ENCODE data around the gene CHMP6.

Gene CHMP6

DNA sequence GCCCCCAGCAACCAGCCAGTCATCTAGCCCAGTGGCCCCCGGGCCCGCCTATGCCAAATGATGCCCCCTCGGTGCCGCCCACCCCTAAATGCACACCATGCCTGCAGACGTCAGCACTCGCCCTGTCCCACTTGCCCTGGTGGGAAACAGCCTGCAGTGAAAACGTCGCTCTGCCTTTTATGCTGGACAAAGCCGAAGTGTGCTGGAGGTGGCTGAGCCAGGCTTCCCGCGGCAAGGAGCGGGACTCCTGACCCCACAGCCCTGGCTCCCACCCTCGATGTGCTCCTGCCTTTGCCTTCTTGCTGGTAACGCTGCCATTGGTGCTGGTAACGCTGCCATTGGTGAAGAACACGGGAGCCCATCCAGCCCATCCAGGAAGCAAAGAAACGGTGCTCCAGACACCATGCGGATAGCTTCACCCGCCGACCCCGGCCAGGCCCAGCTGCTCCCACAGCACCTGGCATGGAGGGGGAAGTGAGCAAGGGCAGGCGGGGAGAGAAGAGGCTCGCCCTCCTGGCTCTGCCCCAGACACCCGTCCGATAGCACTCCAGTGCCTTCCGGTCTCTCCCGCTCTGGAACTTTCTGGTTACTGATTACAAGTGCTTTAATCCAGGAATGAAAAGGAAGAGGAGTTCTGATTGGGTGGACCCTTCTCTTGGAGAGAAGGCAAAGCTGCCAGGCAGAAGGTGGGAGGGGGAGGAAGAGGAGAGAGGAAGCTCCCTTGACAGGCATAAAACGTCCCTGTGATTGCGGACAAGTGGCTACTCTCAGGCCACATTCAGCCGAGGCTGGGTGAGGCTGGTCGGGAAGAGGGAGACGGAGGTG is 39.3 kb downstream of the CHMP6 start:
- Histone ChIP-seq H3K4me3 (ENCODE audit: low read depth, low read length) (no peak overlapping the region), H3K27ac (no peak overlapping the region), H3K36me3 (replicated peaks) (no peaks in the 10 kb centered on the region), H3K27me3 (replicated peaks) (peaks cover 21% of the 10 kb centered on the region)
- no peak for DNase-seq
- TF ChIP-seq, protein P1, sequence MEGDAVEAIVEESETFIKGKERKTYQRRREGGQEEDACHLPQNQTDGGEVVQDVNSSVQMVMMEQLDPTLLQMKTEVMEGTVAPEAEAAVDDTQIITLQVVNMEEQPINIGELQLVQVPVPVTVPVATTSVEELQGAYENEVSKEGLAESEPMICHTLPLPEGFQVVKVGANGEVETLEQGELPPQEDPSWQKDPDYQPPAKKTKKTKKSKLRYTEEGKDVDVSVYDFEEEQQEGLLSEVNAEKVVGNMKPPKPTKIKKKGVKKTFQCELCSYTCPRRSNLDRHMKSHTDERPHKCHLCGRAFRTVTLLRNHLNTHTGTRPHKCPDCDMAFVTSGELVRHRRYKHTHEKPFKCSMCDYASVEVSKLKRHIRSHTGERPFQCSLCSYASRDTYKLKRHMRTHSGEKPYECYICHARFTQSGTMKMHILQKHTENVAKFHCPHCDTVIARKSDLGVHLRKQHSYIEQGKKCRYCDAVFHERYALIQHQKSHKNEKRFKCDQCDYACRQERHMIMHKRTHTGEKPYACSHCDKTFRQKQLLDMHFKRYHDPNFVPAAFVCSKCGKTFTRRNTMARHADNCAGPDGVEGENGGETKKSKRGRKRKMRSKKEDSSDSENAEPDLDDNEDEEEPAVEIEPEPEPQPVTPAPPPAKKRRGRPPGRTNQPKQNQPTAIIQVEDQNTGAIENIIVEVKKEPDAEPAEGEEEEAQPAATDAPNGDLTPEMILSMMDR (IDR thresholded peaks at IDR 0.05; ENCODE audit: low read depth, low read length, missing control alignments) = no peak
- in situ Hi-C loops (cut with HindIII; ENCODE audit: low pct_ligation_motif_present, low sequenced_read_pairs) = no loop called here

DNA sequence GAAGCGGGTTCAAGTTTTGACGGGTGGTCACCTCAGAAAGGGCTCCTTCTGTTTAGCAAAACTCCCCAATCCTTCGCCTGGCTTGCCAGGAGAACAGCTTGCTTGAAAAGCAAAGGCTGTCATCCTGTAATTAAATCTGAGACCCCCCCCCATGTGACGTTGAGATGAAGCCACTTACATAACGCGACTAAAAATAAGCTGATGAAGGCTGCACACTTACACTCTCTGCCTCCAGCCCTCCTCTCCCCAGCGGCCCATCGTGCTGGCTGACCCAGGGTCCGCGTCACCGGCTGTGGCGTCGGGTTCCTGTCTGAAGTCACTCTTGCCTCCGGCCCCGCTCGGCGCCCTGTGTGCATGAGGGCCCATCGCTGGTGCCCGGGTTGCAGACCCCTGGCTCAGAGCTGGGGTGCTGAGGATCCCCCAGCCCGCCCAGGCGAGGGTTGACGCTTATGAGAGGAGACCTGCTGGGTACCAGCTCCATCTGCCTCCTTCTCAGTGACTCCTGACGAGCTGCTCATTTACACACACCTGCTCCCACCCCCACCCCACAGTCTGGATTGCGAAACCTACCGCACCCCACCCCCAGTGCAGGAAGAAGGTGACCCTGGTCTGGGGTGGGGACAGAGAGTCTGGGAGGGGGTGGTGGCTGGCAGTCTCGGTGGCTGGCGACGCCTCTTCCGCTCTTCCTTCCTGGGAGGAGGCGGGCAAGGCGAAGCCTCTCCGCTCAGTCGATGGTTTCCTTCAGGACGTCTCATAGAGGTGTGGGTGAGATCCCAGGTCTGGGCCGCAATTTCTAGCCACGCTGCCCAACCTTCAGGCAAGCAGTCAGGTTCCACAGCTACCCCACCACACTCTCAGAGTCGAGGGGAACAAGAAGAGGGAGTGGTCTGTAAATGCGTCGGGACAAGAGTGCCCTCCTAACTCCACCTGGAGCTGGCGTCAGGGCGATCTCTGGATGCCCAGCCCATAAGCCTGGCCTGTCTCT is 40.2 kb downstream of the CHMP6 start:
- Histone ChIP-seq H3K36me3 (replicated peaks) (no peaks in the 10 kb centered on the region), H3K4me3 (ENCODE audit: low read depth, low read length) (no peak overlapping the region), H3K27ac (no peak overlapping the region), H3K27me3 (replicated peaks) (peaks cover 12% of the 10 kb centered on the region)
- TF ChIP-seq, protein P1 (IDR thresholded peaks at IDR 0.05; ENCODE audit: low read depth, low read length, missing control alignments) = no peak
- in situ Hi-C loops (cut with HindIII; ENCODE audit: low pct_ligation_motif_present, low sequenced_read_pairs) = no loop called here
- DNase-seq = no peak

DNA sequence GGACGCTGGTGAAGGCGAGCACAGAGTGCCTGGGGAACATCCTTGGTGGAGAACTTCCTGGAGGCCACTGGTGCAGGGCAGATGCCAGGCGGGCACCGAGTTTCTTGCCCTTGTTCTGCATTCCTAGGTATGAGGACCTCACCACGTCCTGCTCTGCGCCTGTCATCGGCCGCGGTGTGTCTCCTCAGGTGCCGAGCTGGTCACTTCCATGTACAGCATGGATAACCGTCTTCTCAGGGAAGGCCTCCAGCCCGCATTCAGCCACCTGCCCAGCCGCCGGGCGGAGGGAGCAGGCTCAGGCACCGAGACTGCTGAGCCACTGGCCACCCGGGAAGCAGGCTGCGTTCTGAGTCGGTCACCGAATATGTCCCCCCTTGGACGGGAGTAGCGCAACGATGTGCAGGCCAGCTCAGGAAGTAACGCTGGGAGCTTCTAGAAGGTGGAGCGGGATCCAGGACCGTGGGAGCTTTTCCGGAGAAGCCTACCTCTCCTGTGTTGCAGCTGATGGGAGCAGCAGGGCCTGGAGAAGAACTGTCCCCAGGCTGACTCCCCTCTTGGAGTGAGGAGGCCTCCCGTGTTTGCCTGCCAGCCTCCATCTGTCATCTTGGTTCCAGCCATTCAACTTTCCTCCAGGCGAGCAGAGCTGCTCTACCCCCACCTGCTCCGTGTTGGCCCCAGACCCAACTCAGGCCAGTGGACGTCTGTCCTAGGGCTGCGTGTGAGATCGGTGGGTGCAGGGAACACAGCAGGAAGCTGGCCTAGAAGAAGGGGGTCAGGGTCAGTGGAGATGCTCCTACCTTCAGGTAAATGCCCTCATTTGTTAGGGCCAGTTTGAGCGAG is 41.2 kb downstream of the CHMP6 start:
- DNase-seq = no peak
- no peaks in the 10 kb centered on the region for H3K36me3 ChIP-seq (replicated peaks)
- TF ChIP-seq, protein P1 (IDR thresholded peaks at IDR 0.05; ENCODE audit: low read depth, low read length, missing control alignments) = no peak
- no peak overlapping the region for H3K27ac ChIP-seq
- H3K27me3 ChIP-seq (replicated peaks) = peaks cover 4% of the 10 kb centered on the region
- in situ Hi-C loops (cut with HindIII; ENCODE audit: low pct_ligation_motif_present, low sequenced_read_pairs) = no loop called here
- H3K4me3 ChIP-seq (ENCODE audit: low read depth, low read length) = no peak overlapping the region

DNA sequence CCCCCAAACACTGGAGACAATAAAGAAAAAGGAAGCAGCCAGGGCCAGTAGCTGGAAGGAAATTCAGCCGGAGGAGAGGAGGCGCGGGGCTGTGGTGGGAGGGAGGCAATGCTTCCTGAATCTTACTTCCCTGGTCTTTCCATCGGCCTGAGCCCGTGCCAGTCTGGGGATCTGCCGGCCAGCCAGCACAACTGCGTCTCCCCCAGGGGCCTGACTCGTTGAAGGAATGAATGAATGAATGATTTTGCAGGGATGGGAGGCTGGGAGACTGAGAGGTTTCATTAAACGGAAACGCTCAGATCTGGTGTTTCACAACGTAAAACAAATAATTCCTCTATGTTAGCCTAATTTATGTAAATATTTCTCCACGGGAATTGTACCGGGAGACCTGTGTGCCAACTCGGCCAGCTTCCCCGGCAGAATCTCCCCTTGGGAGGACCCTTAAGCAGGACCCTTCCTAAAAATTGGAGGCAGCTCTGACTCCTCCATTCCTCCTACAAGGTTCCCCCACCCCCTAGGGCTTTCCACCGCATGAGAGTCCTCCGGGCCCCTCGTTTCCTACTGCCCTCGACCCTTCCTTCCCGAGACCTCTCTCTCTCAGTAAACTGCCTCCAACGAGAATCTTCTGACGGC is 42.0 kb downstream of the CHMP6 start:
- H3K36me3 ChIP-seq (replicated peaks) = no peaks in the 10 kb centered on the region
- H3K27me3 ChIP-seq (replicated peaks) = no peaks in the 10 kb centered on the region
- H3K27ac ChIP-seq = no peak overlapping the region
- no peak for DNase-seq
- TF ChIP-seq, protein P1 (IDR thresholded peaks at IDR 0.05; ENCODE audit: low read depth, low read length, missing control alignments) = no peak
- in situ Hi-C loops (cut with HindIII; ENCODE audit: low pct_ligation_motif_present, low sequenced_read_pairs) = no loop called here
- peak overlapping the region; percentile 60 for H3K4me3 ChIP-seq (ENCODE audit: low read depth, low read length)

DNA sequence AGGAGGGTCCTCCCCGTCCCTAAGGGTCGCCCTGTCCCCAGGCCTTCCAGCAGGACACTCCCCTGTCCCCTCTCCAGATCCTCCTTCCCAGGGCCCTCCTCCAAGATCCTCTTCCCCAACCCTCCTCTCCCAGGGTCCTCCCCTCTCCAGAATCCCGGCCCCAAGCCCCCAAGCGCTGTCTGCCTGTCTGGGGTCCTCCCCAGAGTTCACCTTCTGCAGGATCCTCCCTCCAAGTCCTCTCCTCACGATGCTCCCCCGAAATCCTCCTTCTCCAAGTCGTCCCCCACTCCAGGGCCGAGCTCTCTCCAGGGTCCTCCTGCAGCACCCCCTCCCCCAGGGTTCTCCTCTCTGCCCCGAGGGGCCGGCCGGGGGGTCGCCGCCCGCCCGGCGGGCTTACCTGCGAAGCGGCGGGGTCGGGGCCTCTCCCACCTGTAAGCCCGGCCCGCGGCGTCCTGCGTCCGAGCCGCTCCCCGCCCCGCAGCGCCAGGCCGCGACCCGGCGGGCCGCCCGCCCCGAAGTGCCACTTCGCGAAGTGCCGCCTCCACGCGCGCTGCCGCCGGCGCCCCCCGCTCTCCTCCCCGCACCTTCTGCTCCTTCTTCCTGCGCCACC is 42.6 kb downstream of the CHMP6 start:
- Histone ChIP-seq H3K36me3 (replicated peaks) (no peaks in the 10 kb centered on the region), H3K27me3 (replicated peaks) (no peaks in the 10 kb centered on the region), H3K27ac (no peak overlapping the region), H3K4me3 (ENCODE audit: low read depth, low read length) (peak overlapping the region; percentile 60)
- no peak for DNase-seq
- in situ Hi-C loops (cut with HindIII; ENCODE audit: low pct_ligation_motif_present, low sequenced_read_pairs) = no loop called here
- TF ChIP-seq, protein P1 (IDR thresholded peaks at IDR 0.05; ENCODE audit: low read depth, low read length, missing control alignments) = no peak
